K562 (cell line): ENCODE results near the gene S100P. TPM values are rescaled to one million over a fixed set of nuclear protein-coding genes. Genes with fewer than 3 reads are reported as not detected.

ENCODE experiments used
- ATAC-seq: fragments of 200-7000 bp; cut with Tn5 transposase; 3 replicates; pipeline ENCODE4 v1.9.1; 2020; ENCODE audit warnings: moderate library complexity
- BruUV-seq: library from RNA; stranded (reverse); fragments of 400-500 nt; replicated peaks from 2 replicates; lab custom pipeline; 2021; lab: Mats Ljungman, UMichigan
- CTCF ChIA-PET: fragments of 300-600 bp; formaldehyde crosslinking; extraction: SDS; loops from one replicate; lab custom pipeline; 2021; ENCODE audit warnings: low intra/inter-chr PET ratio; lab: Yijun Ruan, JAX
- POLR2A ChIA-PET: fragments of 300-600, 350-650 bp; sonication (Branson Sonifier 250); formaldehyde crosslinking; extraction: SDS; loops from one replicate; lab custom pipeline; 2021; ENCODE audit warnings: antibody characterized with exemption, inconsistent platforms; lab: Yijun Ruan, JAX
- DNase-seq, 4 experiments: peaks; one replicate each; pipeline versions ENCODE4 v3.0.0 to v3.0.0-alpha.2; 2011 to 2018; ENCODE audit warnings: low spot score in 3 of 4, mixed read lengths in 3 of 4; ENCODE audit errors: extremely low read depth in 1 of 4
- FAIRE-seq: peaks from 2 replicates; lab custom pipeline; 2011; peaks lifted over from hg19 to GRCh38; lab: Jason Lieb, UNC
- H2AFZ ChIP-seq: 2 replicates; pipeline ENCODE4 v1.6.0; 2011; ENCODE audit warnings: low read depth, low read length, control low read depth, inconsistent platforms
- H3K27ac ChIP-seq: fragments of 200-600 bp; 3 replicates; pipeline ENCODE4 v1.8.0; 2011; ENCODE audit warnings: low read depth, mild to moderate bottlenecking, control low read depth, inconsistent platforms, low read length, moderate library complexity, mixed read lengths; ENCODE audit errors: extremely low read depth
- H3K27me3 ChIP-seq, 2 experiments: fragments of 300-600 bp in 1 of 2; 2 replicates in 1 of 2; 3 replicates in 1 of 2; pipeline versions ENCODE4 v1.6.0 to v1.8.0; 2011; ENCODE audit warnings: inconsistent platforms in 2 of 2, low read length in 2 of 2, mild to moderate bottlenecking in 1 of 2, mixed read lengths in 1 of 2, moderate library complexity in 1 of 2; ENCODE audit not compliant: control insufficient read depth in 2 of 2, insufficient read depth in 2 of 2
- H3K36me3 ChIP-seq: fragments of 300-600 bp; 3 replicates; pipeline ENCODE4 v1.8.0; 2011; ENCODE audit warnings: mild to moderate bottlenecking, low read length, inconsistent platforms; ENCODE audit not compliant: control insufficient read depth, insufficient read depth
- H3K4me1 ChIP-seq, 2 experiments: fragments of 200-600 bp in 1 of 2; replicated peaks in 1 of 2; 2 replicates in 1 of 2; 3 replicates in 1 of 2; pipeline versions ENCODE4 v1.5.1 to v1.8.0; 2011; ENCODE audit warnings: inconsistent platforms in 2 of 2, low read length in 2 of 2, mild to moderate bottlenecking in 1 of 2, mixed read lengths in 1 of 2, moderate library complexity in 1 of 2; ENCODE audit not compliant: control insufficient read depth in 2 of 2, insufficient read depth in 2 of 2
- H3K4me2 ChIP-seq: 2 replicates; pipeline ENCODE4 v1.6.1; 2011; ENCODE audit warnings: low read length, control low read depth, inconsistent platforms, mixed read lengths; ENCODE audit not compliant: insufficient read depth
- H3K4me3 ChIP-seq: fragments of 200-600 bp; sonication (generic), shearing (Covaris generic); 2 replicates; pipeline ENCODE4 v1.5.1; 2016; ENCODE audit warnings: control low read depth, inconsistent platforms
- H3K79me2 ChIP-seq: fragments of 200-600 bp; 3 replicates; pipeline ENCODE4 v1.8.0; 2011; ENCODE audit warnings: low read length, inconsistent platforms; ENCODE audit not compliant: control insufficient read depth, insufficient read depth
- H3K9ac ChIP-seq, 2 experiments: 2 replicates each; pipeline versions ENCODE4 v1.6.0 to v1.6.1; 2011; ENCODE audit warnings: low read depth in 2 of 2, low read length in 2 of 2, control low read depth in 1 of 2, inconsistent platforms in 1 of 2, mild to moderate bottlenecking in 1 of 2, mixed read lengths in 1 of 2; ENCODE audit not compliant: insufficient read depth in 1 of 2
- H3K9me1 ChIP-seq: one replicate; pipeline ENCODE4 v1.6.0; 2011; ENCODE audit warnings: inconsistent platforms, mild to moderate bottlenecking, low read length, moderate library complexity; ENCODE audit not compliant: control insufficient read depth, insufficient read depth
- H3K9me3 ChIP-seq: replicated peaks from 2 replicates; pipeline ENCODE4 v1.5.1; 2011; ENCODE audit warnings: low read depth, low read length, inconsistent platforms; ENCODE audit not compliant: control insufficient read depth, insufficient read depth
- H4K20me1 ChIP-seq: replicated peaks from 2 replicates; pipeline ENCODE4 v1.6.1; 2011; ENCODE audit warnings: low read length, inconsistent platforms, mixed read lengths; ENCODE audit not compliant: control insufficient read depth, insufficient read depth
- OTX1 ChIP-seq: fragments of 450-650 bp; formaldehyde crosslinking; IDR thresholded peaks from 2 replicates; pipeline ENCODE4 v1.4.0; 2022; ENCODE audit warnings: mild to moderate bottlenecking
- RBM25 ChIP-seq: fragments of 200-400 bp; formaldehyde crosslinking; IDR thresholded peaks from 2 replicates; pipeline ENCODE4 v1.6.1; 2018; ENCODE audit warnings: low read length, low read depth, moderate library complexity; ENCODE audit not compliant: severe bottlenecking
- ZNF274 ChIP-seq: IDR thresholded peaks from 2 replicates; pipeline ENCODE4 v1.6.1; 2011; ENCODE audit warnings: low read depth, mild to moderate bottlenecking, low read length, moderate library complexity, borderline replicate concordance
- WGBS: fragments of 100-300 bp; shearing (Covaris generic); methylation state at CpG from one replicate; pipeline ENCODE4 v1.1.6; 2016; ENCODE audit warnings: low coverage, mixed read lengths; ENCODE audit not compliant: insufficient coverage; ENCODE audit errors: missing lambda C conversion rate; 5-methylcytosine and 5-hydroxymethylcytosine counted together
- in situ Hi-C: fragments of 300-500 bp; cut with MboI; formaldehyde crosslinking; loops from 4 replicates; pipeline ENCODE4 v1.15.0; 2018; ENCODE audit warnings: inconsistent platforms, mixed read lengths
- intact Hi-C: fragments of 100-400 bp; cut with micrococcal nuclease; formaldehyde crosslinking; loops from 2 replicates; pipeline ENCODE4 v1.14.2; 2022
- polyA plus RNA-seq, 8 experiments: library from polyadenylated mRNA; depleted of rRNA in 4 of 8; stranded (reverse) in 5 of 8; unstranded in 3 of 8; fragments of >200 nt; fragmentation: Nextera tagmentation in 2 of 8; fragmentation: Illumina TruSeq in 1 of 8; extraction: Ambion mirVana in 2 of 8; extraction: Trizol in 1 of 8; gene quantifications; 2 replicates each; pipeline versions ENCODE4 v1.2.1 to v1.2.3, GENCODE V29; 2011 to 2014; ENCODE audit warnings: inconsistent platforms in 1 of 8, missing spikeins in 1 of 8
- total RNA-seq, 7 experiments: library from RNA; depleted of rRNA in 6 of 7; stranded (reverse); fragments of >200 nt in 6 of 7; fragmentation: Illumina TruSeq in 2 of 7; extraction: Trizol in 2 of 7; gene quantifications; 2 replicates each; pipeline versions ENCODE4 v1.2.1 to v1.2.3, GENCODE V29; 2011 to 2021; ENCODE audit warnings: low replicate concordance in 1 of 7
- TF ChIP-seq, protein P1 (sequence below): fragments of 450-650 bp; IDR thresholded peaks from 2 replicates; pipeline ENCODE4 v1.6.1; 2016
- TF ChIP-seq, protein P2 (sequence below): fragments of 250-450 bp; sonication (Bioruptor Pico); IDR thresholded peaks from 2 replicates; pipeline ENCODE4 v1.8.0; 2021; ENCODE audit warnings: moderate library complexity, mild to moderate bottlenecking, inconsistent platforms

The S100P gene
- total and polyA plus RNA-seq, 9 of the 15 experiments (the other 6 are each of a cell fraction or from before 2014, with no cell fraction given), result 4.1 to 23.8 (median 7.5) TPM

GRCh38 chr4:6710996-6711395 lies 17.3 kb downstream of the S100P start:
- Histone ChIP-seq H3K79me2 (peaks cover 46% of the 10 kb centered on the region), H3K9ac (no peak overlapping the region), H3K27ac (no peak overlapping the region), H3K4me1 (peaks cover 8 to 34% of the 10 kb centered on the region in 2 experiments), H3K9me3 (no peaks in the 10 kb centered on the region), H3K4me3 (no peak overlapping the region), H3K27me3 (no peaks in the 10 kb centered on the region), H3K4me2 (no peak overlapping the region), H2AFZ (0 out of 2 replicates have a peak overlapping the region, but pooled peaks have one; percentile 93), H3K9me1 (no peaks in the 10 kb centered on the region), H4K20me1 (0 out of 2 replicates have a peak, but pooled peaks cover 5% of the 10 kb centered on the region), H3K36me3 (peaks cover 24% of the 10 kb centered on the region)
- peak; percentile 26 for TF ChIP-seq RBM25
- no peak for TF ChIP-seq OTX1
- TF ChIP-seq, protein P1, sequence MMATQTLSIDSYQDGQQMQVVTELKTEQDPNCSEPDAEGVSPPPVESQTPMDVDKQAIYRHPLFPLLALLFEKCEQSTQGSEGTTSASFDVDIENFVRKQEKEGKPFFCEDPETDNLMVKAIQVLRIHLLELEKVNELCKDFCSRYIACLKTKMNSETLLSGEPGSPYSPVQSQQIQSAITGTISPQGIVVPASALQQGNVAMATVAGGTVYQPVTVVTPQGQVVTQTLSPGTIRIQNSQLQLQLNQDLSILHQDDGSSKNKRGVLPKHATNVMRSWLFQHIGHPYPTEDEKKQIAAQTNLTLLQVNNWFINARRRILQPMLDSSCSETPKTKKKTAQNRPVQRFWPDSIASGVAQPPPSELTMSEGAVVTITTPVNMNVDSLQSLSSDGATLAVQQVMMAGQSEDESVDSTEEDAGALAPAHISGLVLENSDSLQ, result no peak
- TF ChIP-seq, protein P2, sequence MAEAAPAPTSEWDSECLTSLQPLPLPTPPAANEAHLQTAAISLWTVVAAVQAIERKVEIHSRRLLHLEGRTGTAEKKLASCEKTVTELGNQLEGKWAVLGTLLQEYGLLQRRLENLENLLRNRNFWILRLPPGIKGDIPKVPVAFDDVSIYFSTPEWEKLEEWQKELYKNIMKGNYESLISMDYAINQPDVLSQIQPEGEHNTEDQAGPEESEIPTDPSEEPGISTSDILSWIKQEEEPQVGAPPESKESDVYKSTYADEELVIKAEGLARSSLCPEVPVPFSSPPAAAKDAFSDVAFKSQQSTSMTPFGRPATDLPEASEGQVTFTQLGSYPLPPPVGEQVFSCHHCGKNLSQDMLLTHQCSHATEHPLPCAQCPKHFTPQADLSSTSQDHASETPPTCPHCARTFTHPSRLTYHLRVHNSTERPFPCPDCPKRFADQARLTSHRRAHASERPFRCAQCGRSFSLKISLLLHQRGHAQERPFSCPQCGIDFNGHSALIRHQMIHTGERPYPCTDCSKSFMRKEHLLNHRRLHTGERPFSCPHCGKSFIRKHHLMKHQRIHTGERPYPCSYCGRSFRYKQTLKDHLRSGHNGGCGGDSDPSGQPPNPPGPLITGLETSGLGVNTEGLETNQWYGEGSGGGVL (CRISPR knock-in tag), result no peak
- TF ChIP-seq ZNF274, result peak; percentile 67; the same call in 1 of the 2 replicates
- BruUV-seq, result no TSS peak
- DNase-seq, result no peak
- intact Hi-C loops (no loop called here), in situ Hi-C loops (no loop called here)
- 54% methylated on average over 2 of the region's 2 CpGs for whole genome bisulfite sequencing
- FAIRE-seq, result no peak
- no peak for ATAC-seq
- POLR2A ChIA-PET, result interaction anchor here (0.6 to 2.3 kb wide), 3 partner anchors 18 to 386 kb away, joined by 3 to 7 read pairs (median 3); partner anchors contain the start of gene S100P
- CTCF ChIA-PET, result no interaction called here
